Fibroblast of peridontal ligament (primary cell): ENCODE results near the gene GPC3.

Experiments used
- DNase-seq: peaks from one replicate; pipeline ENCODE4 v3.0.0-alpha.2; 2010; ENCODE audit errors: extremely low read depth

GPC3 gene

GRCh38 chrX:133926809-133927208, 58.6 kb downstream of the GPC3 start:
- no peak for DNase-seq

DNA sequence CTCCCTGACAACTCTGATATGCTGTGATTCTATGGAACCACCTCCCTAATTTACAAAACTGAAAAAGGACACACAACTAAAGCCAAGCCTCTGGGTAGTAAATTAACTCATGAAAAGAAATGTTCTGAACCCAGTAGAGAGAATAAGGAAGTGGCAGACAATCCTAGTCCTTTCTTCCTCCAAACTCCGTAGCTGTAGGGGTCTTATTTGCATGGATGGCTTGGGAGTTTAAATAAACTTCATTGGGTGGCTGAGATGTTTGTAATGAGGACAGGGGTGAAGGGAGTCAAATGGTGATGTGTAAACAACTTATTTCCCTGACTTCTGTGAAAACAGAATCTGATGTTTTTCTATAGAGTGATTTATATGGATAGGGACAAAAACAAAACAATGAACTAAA, 59.3 kb downstream of the GPC3 start:
- DNase-seq = no peak

- no peak for DNase-seq
These were observed 60.8 kb downstream of the GPC3 start for GRCh38 chrX:133924548-133924947.

DNA sequence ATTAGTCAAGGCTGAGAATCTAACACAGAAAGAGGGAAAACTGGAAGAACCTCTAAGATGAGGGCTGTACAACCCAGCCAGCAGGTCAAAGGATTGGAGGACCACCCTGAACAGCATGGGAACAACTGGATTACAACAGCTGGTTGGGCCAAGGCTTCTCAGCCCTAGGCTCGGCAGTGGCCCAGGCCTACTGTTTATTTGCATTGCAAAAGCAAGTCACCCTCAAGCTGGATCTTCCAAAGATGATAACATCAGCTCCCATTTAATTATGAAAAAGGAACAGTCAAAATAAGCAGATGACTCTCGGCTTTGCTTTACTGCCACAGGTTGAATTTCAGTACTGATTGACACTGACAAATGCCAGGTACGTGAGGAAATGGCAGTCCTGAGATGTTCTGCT, 61.8 kb downstream of the GPC3 start:
- DNase-seq = no peak

GRCh38 chrX:133923113-133923512, 62.3 kb downstream of the GPC3 start:
- DNase-seq = peak; percentile 14

GRCh38 chrX:133922390-133922771, 63.0 kb downstream of the GPC3 start:
- no peak for DNase-seq

- no peak for DNase-seq
These were observed 63.5 kb downstream of the GPC3 start for GRCh38 chrX:133921764-133922389.

DNA sequence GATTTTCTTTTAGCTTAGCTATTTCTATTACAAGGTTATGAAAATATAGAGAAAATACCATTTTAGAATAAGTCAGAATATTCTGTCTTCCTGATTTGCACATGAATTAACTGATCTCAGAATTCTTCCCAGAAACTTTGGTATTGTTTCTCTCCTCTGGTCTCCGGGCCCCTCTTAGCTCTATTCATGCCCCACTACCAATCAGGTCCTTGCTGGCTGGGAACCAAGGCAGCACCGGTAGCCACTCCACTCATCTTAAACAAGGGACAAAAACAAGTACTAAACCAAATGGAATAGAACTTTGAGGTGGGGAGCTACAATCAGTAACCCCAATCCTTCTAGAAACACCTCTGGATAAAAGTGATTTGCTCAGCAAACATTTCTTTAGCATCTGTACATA, 64.3 kb downstream of the GPC3 start:
- no peak for DNase-seq

GRCh38 chrX:133918361-133918771, 67.0 kb downstream of the GPC3 start:
- DNase-seq = no peak

- DNase-seq = no peak
These were observed 68.2 kb downstream of the GPC3 start for GRCh38 chrX:133916984-133917722.

- no peak for DNase-seq
These were observed 71.6 kb downstream of the GPC3 start for GRCh38 chrX:133913658-133914388.

DNA sequence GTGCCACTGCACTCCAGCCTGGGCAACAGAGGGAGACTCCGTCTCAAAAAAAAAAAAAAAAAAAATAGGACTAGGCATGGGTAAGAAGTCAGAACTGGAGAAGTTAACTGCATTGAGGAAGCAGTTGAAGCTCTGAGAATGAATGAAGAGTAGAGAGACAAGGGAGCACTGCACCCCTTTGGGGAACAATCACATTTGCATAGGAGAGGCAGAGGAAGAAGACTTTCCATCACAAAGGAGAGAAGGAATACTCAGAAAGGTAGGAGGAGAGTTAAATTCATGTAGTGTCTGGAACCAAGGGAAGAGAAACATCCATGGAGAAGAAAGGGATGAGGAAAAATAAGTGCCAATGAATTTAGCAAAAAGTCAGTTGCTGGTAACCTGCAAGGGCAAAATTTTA, 72.4 kb downstream of the GPC3 start:
- no peak for DNase-seq

DNA sequence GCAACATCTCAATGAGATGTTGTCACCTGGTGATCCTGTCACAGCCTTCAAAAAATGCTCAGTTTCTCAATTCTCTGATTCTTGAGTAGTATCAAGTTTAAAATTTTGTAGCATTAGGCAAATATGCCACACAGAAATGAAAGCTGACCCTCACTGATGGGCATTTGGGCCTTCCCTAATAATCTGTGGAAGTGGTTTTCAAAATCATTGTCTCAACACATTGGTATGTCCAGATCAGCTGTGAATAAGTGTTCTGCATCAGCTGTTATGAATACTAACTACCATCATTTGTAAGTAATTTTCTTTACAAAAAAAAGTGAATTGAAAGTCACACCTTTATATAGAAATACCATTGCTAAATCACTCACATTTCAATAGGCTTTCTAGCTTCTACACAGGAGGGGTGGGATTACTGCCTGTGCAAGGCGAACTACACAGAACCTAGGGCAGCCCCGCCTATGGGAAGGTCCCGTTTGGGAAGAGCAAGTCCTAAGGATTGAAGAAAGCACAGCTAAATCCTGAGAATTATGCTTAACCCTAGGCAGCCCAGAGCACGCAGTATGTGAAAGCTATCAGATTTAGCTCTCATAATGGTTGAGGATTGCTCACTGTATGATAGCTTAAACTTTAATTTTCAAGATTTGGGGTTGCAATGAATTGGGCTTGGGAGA, 73.4 kb downstream of the GPC3 start:
- no peak for DNase-seq

- DNase-seq = no peak
These were observed 74.9 kb downstream of the GPC3 start for GRCh38 chrX:133910539-133910938.

GRCh38 chrX:133909888-133910287, 75.5 kb downstream of the GPC3 start:
- DNase-seq = no peak

- DNase-seq = peak; percentile 46
These were observed 77.0 kb downstream of the GPC3 start for GRCh38 chrX:133908223-133908955.

DNA sequence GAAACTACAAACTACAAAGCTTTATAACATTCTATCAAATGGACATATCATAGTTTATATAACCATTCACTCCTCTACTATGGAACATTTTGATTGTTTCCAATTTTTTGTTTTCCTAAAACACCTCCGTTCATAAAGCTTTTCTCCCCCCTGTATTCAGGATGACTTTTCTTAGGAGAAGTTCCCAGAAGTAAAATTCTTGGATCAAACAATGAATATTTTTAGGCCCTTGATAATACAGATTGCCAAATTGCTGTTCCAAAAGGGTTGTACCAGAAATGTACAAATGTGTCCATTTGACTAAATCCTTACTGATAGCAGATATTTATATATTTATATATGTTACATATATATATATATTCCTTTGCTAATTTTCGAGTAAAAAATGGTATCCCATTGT, 77.8 kb downstream of the GPC3 start:
- no peak for DNase-seq

- DNase-seq = no peak
These were observed 80.1 kb downstream of the GPC3 start for GRCh38 chrX:133905305-133905704.

- peak; percentile 21 for DNase-seq
These were observed 87.7 kb downstream of the GPC3 start for GRCh38 chrX:133897593-133898163.

GRCh38 chrX:133892337-133892736, 93.1 kb downstream of the GPC3 start:
- no peak for DNase-seq

DNA sequence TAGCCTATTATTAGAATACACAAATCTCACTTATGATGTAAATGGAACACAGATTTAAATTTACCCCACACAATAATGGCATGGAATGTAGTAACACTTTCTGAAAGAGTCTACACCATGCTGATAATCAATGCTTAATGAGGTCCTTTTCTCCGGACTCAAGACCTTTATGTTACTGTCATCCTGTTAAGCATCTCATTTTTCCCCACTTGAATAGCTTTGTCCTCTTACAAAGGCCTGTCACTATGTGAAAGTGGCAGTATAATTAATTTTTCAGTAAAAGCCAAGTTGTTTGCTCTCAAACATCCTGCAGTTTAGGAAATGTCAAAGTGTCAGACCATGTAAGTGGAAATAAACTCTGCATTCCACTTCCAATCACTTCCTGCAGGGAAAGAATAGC, 96.4 kb downstream of the GPC3 start:
- DNase-seq = no peak
